GM12878 (cell line): Measurements from ENCODE around the gene GNA15. TPM values are rescaled to one million over a fixed set of nuclear protein-coding genes. Genes with fewer than 3 reads are reported as not detected.

Experiments
- ATAC-seq: fragments of 200-7000 bp; cut with Tn5 transposase; 3 replicates; pipeline ENCODE4 v1.9.1; 2020; ENCODE audit warnings: mild to moderate bottlenecking, moderate library complexity
- BruUV-seq: library from RNA; stranded (reverse); fragments of 400-500 nt; replicated peaks from 2 replicates; lab custom pipeline; 2021; lab: Mats Ljungman, UMichigan
- CTCF ChIA-PET: fragments of 300-600 bp; sonication (Branson Sonifier 250); formaldehyde crosslinking; extraction: SDS; loops from one replicate; lab custom pipeline; 2021; ENCODE audit warnings: inconsistent platforms; lab: Yijun Ruan, JAX
- POLR2A ChIA-PET: fragments of 350-600 bp; formaldehyde crosslinking; extraction: SDS; loops from one replicate; lab custom pipeline; 2021; ENCODE audit warnings: inconsistent platforms; lab: Charles Lee
- RAD21 ChIA-PET: fragments of 300-600 bp; sonication (Branson Sonifier 250); formaldehyde crosslinking; loops from one replicate; lab custom pipeline; 2023; ENCODE audit warnings: antibody characterized with exemption; ENCODE audit not compliant: unreplicated experiment; lab: Charles Lee
- SMC1A ChIA-PET: fragments of 300-600 bp; sonication (Branson Sonifier 250); formaldehyde crosslinking; loops from one replicate; lab custom pipeline; 2023; ENCODE audit not compliant: unreplicated experiment, uncharacterized antibody; lab: Charles Lee
- DNase-seq: peaks from one replicate; pipeline ENCODE4 v3.0.0-alpha.2; 2011; ENCODE audit warnings: low read depth, low spot score
- FAIRE-seq: peaks from 3 replicates; lab custom pipeline; 2011; peaks lifted over from hg19 to GRCh38; lab: Jason Lieb, UNC
- H2AFZ ChIP-seq: 2 replicates; pipeline ENCODE4 v1.6.0; 2011; ENCODE audit warnings: low read depth, low read length, control low read depth; ENCODE audit not compliant: control insufficient read depth
- H3K27ac ChIP-seq: 2 replicates; pipeline ENCODE4 v1.5.1; 2011; ENCODE audit warnings: control low read depth; ENCODE audit not compliant: control insufficient read depth, insufficient read depth
- H3K27me3 ChIP-seq, 2 experiments: replicated peaks in 1 of 2; 2 replicates each; pipeline versions ENCODE4 v1.6.0 to v1.6.1; 2011; ENCODE audit warnings: low read length in 1 of 2; ENCODE audit not compliant: control insufficient read depth in 2 of 2, insufficient read depth in 2 of 2
- H3K36me3 ChIP-seq, 2 experiments: 2 replicates each; pipeline ENCODE4 v1.5.1; 2011; ENCODE audit warnings: low read length in 1 of 2; ENCODE audit not compliant: control insufficient read depth in 2 of 2, insufficient read depth in 2 of 2
- H3K4me1 ChIP-seq: 2 replicates; pipeline ENCODE4 v1.6.1; 2011; ENCODE audit warnings: mild to moderate bottlenecking, low read length, moderate library complexity, mixed read lengths; ENCODE audit not compliant: control insufficient read depth, insufficient read depth
- H3K4me2 ChIP-seq: 2 replicates; pipeline ENCODE4 v1.6.0; 2011; ENCODE audit warnings: control low read depth; ENCODE audit not compliant: control insufficient read depth, insufficient read depth
- H3K4me3 ChIP-seq: fragments of 200-600 bp; sonication (generic); 2 replicates; pipeline ENCODE4 v1.5.1; 2016
- H3K79me2 ChIP-seq: 2 replicates; pipeline ENCODE4 v1.6.0; 2011; ENCODE audit warnings: low read length; ENCODE audit not compliant: control insufficient read depth, insufficient read depth
- H3K9ac ChIP-seq: 2 replicates; pipeline ENCODE4 v1.8.0; 2011; ENCODE audit warnings: low read length, control low read depth, mixed read lengths; ENCODE audit not compliant: control insufficient read depth, insufficient read depth
- H3K9me3 ChIP-seq: replicated peaks from 3 replicates; pipeline ENCODE4 v1.5.1; 2011; ENCODE audit warnings: mild to moderate bottlenecking, low read length; ENCODE audit not compliant: control insufficient read depth, insufficient read depth
- H4K20me1 ChIP-seq: 2 replicates; pipeline ENCODE4 v1.6.0; 2011; ENCODE audit not compliant: control insufficient read depth, insufficient read depth
- CREM ChIP-seq: IDR thresholded peaks from 2 replicates; pipeline ENCODE4 v1.6.1; 2014; ENCODE audit warnings: antibody characterized with exemption, low read depth
- IKZF1 ChIP-seq: fragments of 450-650 bp; conservative IDR thresholded peaks from 2 replicates; pipeline ENCODE4 v1.6.1; 2017; ENCODE audit warnings: antibody characterized with exemption, mild to moderate bottlenecking
- MEF2B ChIP-seq: fragments of 450-650 bp; IDR thresholded peaks from 2 replicates; pipeline ENCODE4 v1.6.1; 2018; ENCODE audit warnings: mild to moderate bottlenecking, moderate library complexity; ENCODE audit not compliant: partially characterized antibody, poor library complexity, severe bottlenecking
- NRF1 ChIP-seq: conservative IDR thresholded peaks from 2 replicates; pipeline ENCODE4 v1.6.1; 2011; ENCODE audit warnings: mild to moderate bottlenecking, low read depth, low read length, improper control_type of control experiment
- ZZZ3 ChIP-seq: IDR thresholded peaks from 2 replicates; pipeline ENCODE4 v1.6.1; 2011; ENCODE audit warnings: low read depth; ENCODE audit not compliant: control insufficient read depth, insufficient read length
- WGBS: methylation state at CpG from one replicate; pipeline ENCODE4 v1.1.6; 2016; ENCODE audit warnings: low lambda C conversion rate; ENCODE audit not compliant: insufficient replicate concordance, insufficient coverage; ENCODE audit errors: missing lambda C conversion rate; 5-methylcytosine and 5-hydroxymethylcytosine counted together
- in situ Hi-C: fragments of 300-500 bp; cut with MboI; formaldehyde crosslinking; loops from 9 replicates; pipeline ENCODE4 v1.14.3; 2018; ENCODE audit warnings: mixed read lengths
- intact Hi-C: fragments of 100-400 bp; cut with micrococcal nuclease; formaldehyde crosslinking; loops from one replicate; pipeline ENCODE4 v1.14.2; 2022; ENCODE audit not compliant: unreplicated experiment
- polyA plus RNA-seq, 11 experiments: library from polyadenylated mRNA; depleted of rRNA in 4 of 11; unstranded in 6 of 11; stranded (reverse) in 5 of 11; fragments of >200 nt; fragmentation: Nextera tagmentation in 4 of 11; fragmentation: Illumina TruSeq in 1 of 11; extraction: Ambion mirVana in 4 of 11; extraction: Trizol in 1 of 11; gene quantifications; 1 replicate in 1 of 11; 2 replicates in 10 of 11; pipeline versions ENCODE4 v1.2.1 to v1.2.3, GENCODE V29; 2011 to 2016; ENCODE audit warnings: inconsistent platforms in 2 of 11, missing spikeins in 2 of 11, low read depth in 1 of 11
- total RNA-seq, 4 experiments: library from RNA; depleted of rRNA in 3 of 4; stranded (reverse); fragments of >200 nt in 3 of 4; fragmentation: Illumina TruSeq in 1 of 4; extraction: Trizol in 1 of 4; gene quantifications; 2 replicates each; pipeline versions ENCODE4 v1.2.1 to v1.2.3, GENCODE V29; 2013 to 2021
- TF ChIP-seq, protein P1 (sequence below): fragments of 450-650 bp; formaldehyde crosslinking; IDR thresholded peaks from 2 replicates; pipeline ENCODE4 v1.5.0; 2022; ENCODE audit warnings: mild to moderate bottlenecking, missing genetic modification characterization

GNA15 gene
- total and polyA plus RNA-seq, 10 of the 15 experiments (the other 5 are each of a cell fraction or from before 2014, with no cell fraction given): 0.42 to 18.0 (median 9.4) TPM

DNA sequence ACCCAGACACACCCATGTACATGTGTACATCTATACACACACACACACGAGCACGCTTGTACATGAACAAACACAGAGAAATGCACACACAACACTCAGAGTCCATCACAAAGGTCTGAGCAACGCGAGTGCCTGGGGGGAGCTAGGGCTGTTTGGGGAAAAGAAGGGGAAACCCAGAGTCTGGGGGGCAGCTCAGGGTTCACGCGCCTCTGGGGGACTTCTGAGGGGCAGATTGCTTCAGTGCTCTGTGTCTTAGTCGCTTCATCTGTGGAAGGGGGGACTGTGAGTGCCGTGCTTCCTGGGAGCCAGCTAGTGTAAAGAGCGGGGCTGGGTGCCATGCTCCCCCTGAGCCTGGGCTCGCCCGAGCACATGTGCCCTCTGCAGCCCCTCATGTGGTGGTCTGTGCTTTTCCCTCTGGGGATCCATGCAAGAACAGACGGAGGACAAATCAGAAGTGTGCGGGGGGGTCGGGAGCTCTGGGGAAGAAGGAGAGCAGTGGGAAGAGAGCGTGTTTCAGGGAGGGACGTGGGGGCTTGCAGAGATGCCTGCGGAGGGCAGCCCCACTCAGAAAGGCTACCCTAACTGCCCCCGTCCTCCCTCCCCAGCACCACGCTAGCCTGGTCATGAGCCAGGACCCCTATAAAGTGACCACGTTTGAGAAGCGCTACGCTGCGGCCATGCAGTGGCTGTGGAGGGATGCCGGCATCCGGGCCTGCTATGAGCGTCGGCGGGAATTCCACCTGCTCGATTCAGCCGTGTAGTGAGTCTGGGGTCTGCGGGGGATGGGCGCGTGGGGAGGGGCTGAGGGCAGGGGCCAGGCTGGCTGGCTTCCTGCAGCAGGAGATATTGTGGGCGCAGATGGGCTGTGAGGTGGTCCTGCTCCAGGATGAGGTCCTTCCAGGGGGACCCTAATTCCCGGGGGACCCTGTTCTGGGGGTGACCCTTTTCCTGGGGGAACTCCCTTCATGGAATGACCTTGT lies 14.0 kb downstream of the GNA15 start:
- H3K9me3 ChIP-seq: no peaks in the 10 kb centered on the region; the same call in 2 of the 3 replicates
- DNase-seq: no peak

DNA sequence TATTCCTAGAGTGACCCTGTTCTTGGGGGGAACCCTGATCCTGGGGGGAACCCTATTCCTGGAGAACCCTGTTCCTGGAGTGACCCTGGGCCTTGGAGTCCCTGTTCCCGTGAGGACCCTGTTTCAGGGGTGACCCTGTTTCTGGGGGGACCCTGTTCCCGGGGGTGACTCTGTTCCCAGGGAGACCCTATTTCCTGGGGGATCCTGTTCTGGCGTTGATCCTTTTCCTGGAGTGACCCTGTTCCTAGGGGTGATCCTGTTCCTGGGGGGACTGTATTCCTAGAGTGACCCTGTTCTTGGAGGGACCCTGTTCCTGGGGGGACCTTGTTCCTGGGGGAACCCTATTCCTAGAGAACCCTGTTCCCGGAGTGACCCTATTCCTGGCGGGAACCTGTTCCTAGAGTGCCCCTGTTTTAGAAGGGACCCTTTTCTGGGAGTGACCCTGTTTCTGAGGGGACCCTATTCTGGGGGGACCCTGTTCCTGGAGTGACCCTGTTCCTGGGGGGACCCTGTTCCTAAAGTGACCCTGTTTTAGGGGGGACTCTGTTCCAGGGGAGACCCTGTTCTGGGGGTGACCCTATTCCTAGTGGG lies 15.0 kb downstream of the GNA15 start:
- FAIRE-seq (no peak), ATAC-seq (no peak), DNase-seq (no peak)
- Histone ChIP-seq H3K79me2 (peaks cover 5% of the 10 kb centered on the region; the same call in 1 of the 2 replicates), H3K36me3 (peaks cover 0 to under 1% of the 10 kb centered on the region in 2 experiments; a peak in 3 of 4 replicates), H3K9me3 (no peaks in the 10 kb centered on the region; the same call in 2 of the 3 replicates), H3K4me2 (no peak overlapping the region), H3K4me3 (no peak overlapping the region), H4K20me1 (no peaks in the 10 kb centered on the region), H3K27me3 (no peaks in the 10 kb centered on the region), H3K27ac (no peak overlapping the region), H2AFZ (no peak overlapping the region), H3K9ac (no peak overlapping the region), H3K4me1 (peaks cover 23% of the 10 kb centered on the region)
- POLR2A ChIA-PET: interaction anchor here (1.0 kb wide), 1 partner anchor 11 kb away, joined by 3 read pairs; no protein-coding TSS in a partner anchor
- peak; percentile 31; the same call in 1 of the 2 replicates for TF ChIP-seq IKZF1
- TF ChIP-seq CREM: no peak
- TF ChIP-seq, protein P1, sequence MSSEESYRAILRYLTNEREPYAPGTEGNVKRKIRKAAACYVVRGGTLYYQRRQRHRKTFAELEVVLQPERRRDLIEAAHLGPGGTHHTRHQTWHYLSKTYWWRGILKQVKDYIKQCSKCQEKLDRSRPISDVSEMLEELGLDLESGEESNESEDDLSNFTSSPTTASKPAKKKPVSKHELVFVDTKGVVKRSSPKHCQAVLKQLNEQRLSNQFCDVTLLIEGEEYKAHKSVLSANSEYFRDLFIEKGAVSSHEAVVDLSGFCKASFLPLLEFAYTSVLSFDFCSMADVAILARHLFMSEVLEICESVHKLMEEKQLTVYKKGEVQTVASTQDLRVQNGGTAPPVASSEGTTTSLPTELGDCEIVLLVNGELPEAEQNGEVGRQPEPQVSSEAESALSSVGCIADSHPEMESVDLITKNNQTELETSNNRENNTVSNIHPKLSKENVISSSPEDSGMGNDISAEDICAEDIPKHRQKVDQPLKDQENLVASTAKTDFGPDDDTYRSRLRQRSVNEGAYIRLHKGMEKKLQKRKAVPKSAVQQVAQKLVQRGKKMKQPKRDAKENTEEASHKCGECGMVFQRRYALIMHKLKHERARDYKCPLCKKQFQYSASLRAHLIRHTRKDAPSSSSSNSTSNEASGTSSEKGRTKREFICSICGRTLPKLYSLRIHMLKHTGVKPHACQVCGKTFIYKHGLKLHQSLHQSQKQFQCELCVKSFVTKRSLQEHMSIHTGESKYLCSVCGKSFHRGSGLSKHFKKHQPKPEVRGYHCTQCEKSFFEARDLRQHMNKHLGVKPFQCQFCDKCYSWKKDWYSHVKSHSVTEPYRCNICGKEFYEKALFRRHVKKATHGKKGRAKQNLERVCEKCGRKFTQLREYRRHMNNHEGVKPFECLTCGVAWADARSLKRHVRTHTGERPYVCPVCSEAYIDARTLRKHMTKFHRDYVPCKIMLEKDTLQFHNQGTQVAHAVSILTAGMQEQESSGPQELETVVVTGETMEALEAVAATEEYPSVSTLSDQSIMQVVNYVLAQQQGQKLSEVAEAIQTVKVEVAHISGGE: peak; percentile 36; the same call in 1 of the 2 replicates
- TF ChIP-seq NRF1: no peak
- 59% methylated on average over 5 of the region's 5 CpGs for WGBS
- in situ Hi-C loops: no loop called here
- CTCF ChIA-PET: interaction anchor here (1.0 to 1.2 kb wide), 2 partner anchors 22 to 25 kb away, joined by 3 to 4 read pairs; no protein-coding TSS in a partner anchor
- intact Hi-C loops: no loop called here
- RAD21 ChIA-PET: no interaction called here
- SMC1A ChIA-PET: no interaction called here
- no TSS peak for BruUV-seq

More for the DNA sequence above, 14.0 kb downstream of the GNA15 start:
- in situ Hi-C loops: no loop called here
- BruUV-seq: no TSS peak
- Histone ChIP-seq H3K9ac (no peak overlapping the region), H3K27me3 (no peaks in the 10 kb centered on the region), H3K4me2 (no peak overlapping the region), H3K4me1 (peaks cover 16% of the 10 kb centered on the region), H3K4me3 (no peak overlapping the region), H3K36me3 (no peaks in the 10 kb centered on the region; a peak in 2 of 4 replicates), H4K20me1 (no peaks in the 10 kb centered on the region), H3K79me2 (peaks cover 5% of the 10 kb centered on the region; the same call in 1 of the 2 replicates), H2AFZ (no peak overlapping the region), H3K27ac (no peak overlapping the region)
- TF ChIP-seq ZZZ3 (no peak), MEF2B (peak; percentile 22)
- peak; percentile 24; the same call in 2 of the 3 replicates for ATAC-seq
- RAD21 ChIA-PET: no interaction called here
- POLR2A ChIA-PET: no interaction called here
- FAIRE-seq: no peak
- CTCF ChIA-PET: no interaction called here
- SMC1A ChIA-PET: no interaction called here
- 46% methylated on average over 32 of the region's 35 CpGs for WGBS
- intact Hi-C loops: no loop called here
